Posterior cingulate gyrus (tissue), 11 donors: Measurements from ENCODE around the gene AUTS2.

Experiments used
- DNase-seq, 10 donors: peaks; one replicate each; pipeline versions ENCODE4 v3.0.0 to v3.0.0-alpha.2; 2020 to 2021; ENCODE audit warnings: mixed read lengths in 3 of 10
- intact Hi-C: fragments of 100-400 bp; cut with DNase I; formaldehyde crosslinking; loops from one replicate; pipeline ENCODE4 v1.15.1; 2023

Gene AUTS2

GRCh38 chr7:70439651-70440050, 841.4 kb downstream of the AUTS2 start:
- DNase-seq: no peak

DNA sequence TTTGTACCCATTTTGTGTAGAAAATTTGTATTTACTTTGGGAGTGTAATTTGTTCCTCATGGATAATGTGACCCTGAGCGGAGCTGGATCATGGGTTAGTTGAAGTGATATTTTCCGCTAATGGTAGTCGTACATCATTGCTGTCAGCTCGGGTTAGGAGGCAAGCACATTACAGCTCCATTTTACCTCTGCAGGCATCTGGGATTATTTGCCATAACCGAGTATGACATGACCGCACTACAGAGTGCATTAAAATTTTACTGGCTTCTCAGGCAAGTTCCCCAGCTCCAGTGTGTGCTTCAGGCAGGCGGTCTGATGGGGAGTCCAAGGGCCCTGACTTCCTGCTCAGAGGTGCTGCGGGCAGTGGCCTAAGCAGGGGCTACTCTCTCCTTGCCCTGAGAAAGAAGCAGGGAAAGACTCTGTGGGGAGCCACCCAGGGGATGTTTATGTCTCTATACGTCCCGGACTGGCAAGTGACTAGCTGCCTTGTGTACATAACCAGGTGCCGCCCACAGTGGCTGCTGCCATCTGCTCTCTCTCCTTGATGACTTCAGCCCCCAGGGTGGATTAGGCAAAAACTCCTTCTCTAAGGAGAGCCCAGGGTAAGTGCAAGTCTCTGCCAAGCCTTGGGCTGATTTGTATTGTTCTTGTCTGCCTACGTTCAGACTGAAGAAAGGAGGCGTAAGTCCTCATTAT, 848.3 kb downstream of the AUTS2 start:
- DNase-seq: no peak
- intact Hi-C loops: no loop called here

More at GRCh38 chr7:70439651-70440050, 841.4 kb downstream of the AUTS2 start:
- intact Hi-C loops: no loop called here

DNA sequence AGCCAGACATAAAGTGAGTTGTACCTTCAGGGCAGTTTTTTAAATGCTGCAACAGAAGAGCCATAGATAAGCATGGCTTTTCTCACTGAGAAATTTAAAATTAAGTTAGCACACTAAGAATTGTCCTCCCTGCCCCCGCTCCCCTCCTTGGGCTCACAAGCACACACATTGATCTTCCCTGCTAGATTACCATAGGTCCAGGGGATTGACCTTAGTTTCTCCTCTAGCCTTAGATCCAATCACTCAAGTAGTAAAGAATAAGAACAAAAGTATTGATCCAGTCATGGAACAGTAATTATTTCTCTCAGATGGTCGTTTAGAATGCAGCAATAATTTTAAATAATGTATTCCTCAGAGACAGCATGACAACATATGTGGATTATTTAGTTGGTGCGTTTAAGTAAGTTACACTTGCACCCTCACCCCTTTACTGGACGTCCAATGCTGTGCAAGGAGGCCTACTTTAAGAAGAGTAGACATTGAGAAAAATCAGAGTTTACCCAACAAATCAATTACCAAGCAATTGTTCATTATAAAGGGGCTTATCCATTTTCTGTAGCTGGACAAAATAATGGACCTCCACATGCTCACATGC, 850.1 kb downstream of the AUTS2 start:
- intact Hi-C loops: no loop called here
- DNase-seq: no peak

- intact Hi-C loops: no loop called here
- DNase-seq: no peak
These were observed 852.5 kb downstream of the AUTS2 start for GRCh38 chr7:70450731-70451130.

- DNase-seq: no peak
These were observed 857.6 kb downstream of the AUTS2 start for GRCh38 chr7:70455925-70456324.

DNA sequence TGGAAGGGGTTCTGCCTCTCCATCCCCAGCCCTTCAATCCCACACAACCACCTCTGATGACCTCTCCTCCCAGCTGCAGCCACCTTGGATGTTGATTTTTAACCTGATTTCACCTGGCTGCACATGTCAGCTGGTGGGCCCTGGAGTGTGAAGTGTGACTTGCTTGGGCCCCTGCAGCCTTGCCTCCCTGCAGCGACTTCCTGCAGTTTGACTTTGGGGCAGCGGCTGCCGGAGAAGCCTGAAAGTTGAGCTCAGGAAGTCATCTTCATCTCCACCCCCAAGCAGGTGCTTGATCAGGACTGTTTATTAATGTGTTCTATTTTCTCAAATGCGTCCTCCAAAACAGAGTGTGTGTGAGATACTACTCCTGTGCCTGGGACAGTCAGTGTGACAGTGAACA, 858.4 kb downstream of the AUTS2 start:
- intact Hi-C loops: no loop called here
- DNase-seq: no peak

More at GRCh38 chr7:70455925-70456324, 857.6 kb downstream of the AUTS2 start:
- intact Hi-C loops: no loop called here

- intact Hi-C loops: no loop called here
- DNase-seq: no peak
These were observed 859.2 kb downstream of the AUTS2 start for GRCh38 chr7:70457482-70457881.

GRCh38 chr7:70457883-70458680, 859.8 kb downstream of the AUTS2 start:
- intact Hi-C loops: no loop called here
- DNase-seq: no peak

- intact Hi-C loops: no loop called here
These were observed 860.5 kb downstream of the AUTS2 start for GRCh38 chr7:70458745-70459144.

GRCh38 chr7:70459546-70459945, 861.3 kb downstream of the AUTS2 start:
- intact Hi-C loops: no loop called here
- DNase-seq: no peak

More at GRCh38 chr7:70458745-70459144, 860.5 kb downstream of the AUTS2 start:
- DNase-seq: no peak

GRCh38 chr7:70460071-70460470, 861.8 kb downstream of the AUTS2 start:
- no peak for DNase-seq
- intact Hi-C loops: no loop called here

DNA sequence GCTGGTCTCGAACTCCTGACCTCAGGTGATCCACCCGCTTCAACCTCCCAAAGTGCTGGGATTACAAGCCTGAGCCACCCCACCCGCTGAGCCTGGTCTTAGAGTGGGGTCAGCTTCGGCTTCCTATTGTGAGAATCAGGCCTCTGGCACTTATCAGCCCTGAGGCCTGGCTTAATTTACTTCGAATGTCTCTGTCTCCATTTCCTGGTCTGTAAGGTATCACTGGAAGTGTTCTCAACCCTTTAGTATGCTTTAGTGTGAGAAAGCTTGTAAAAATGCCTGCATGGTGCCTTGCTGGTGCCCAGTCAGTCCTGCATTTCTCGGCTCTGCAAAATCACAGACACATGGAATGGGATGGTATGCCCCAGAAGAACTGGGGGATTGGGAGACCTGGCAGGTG, 862.3 kb downstream of the AUTS2 start:
- intact Hi-C loops: no loop called here
- DNase-seq: no peak

DNA sequence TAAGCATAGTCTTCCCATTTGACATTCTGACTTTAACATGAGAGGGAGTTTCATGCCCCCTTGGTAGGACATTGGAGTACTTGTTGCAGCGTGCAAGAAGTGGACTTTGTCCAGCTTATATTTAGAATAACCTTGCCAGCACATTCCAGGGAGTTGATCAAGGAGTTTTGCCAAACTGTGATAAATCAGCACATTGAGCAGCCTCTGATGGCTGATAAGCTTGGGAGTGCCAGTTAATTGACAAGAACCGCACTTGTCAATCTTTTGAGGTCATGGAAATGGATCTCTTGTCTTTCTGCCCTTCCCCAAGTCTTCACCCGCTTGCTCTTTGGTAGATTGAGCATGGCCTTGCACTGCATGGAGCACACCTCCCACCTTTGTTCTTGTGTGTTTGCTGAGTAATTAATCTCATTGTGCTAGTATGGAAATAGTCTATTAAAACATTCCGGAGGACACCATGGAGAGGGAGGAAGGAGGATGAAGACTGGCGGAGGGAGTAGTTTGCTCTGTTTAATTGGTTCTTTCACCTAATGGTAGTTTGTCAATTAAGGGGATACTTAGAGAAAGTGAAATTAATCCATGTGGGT, 865.2 kb downstream of the AUTS2 start:
- no peak for DNase-seq
- intact Hi-C loops: no loop called here

GRCh38 chr7:70466725-70467364, 868.6 kb downstream of the AUTS2 start:
- DNase-seq: no peak
- intact Hi-C loops: no loop called here

- DNase-seq: no peak
- intact Hi-C loops: no loop called here
These were observed 872.5 kb downstream of the AUTS2 start for GRCh38 chr7:70470746-70471145.

DNA sequence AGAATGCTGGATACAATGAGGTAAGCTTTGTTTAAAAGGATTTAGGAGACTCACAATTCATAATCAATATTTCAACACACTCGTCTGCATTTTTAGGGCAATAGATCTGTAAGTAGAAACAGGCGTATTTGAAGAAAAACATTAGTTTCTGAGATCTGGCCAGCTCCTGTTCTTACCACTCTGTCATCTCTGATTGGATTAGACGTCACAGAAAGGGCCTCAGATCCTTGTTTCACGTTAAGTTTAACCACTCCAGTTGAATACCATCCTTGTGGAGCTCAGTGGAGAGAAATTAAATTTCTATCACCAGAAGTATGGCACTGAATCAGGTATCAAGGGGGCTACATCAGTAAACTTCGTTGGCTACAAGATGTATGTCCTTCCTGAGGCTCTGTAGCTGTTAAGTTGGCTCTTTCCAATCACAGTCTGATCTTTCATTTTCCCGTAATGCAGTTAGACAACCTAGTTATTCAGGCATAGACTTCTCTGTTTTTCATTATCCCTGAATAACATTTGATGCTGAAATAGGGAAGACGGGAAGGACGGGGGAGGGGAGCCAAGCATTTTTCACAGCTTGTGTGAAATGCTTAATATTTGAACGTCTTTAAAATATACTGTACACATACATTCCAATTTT, 874.4 kb downstream of the AUTS2 start:
- no peak for DNase-seq
- intact Hi-C loops: no loop called here

- intact Hi-C loops: no loop called here
- no peak for DNase-seq
These were observed 876.5 kb downstream of the AUTS2 start for GRCh38 chr7:70474639-70475234.

GRCh38 chr7:70477036-70478010, 879.0 kb downstream of the AUTS2 start:
- DNase-seq: no peak
- intact Hi-C loops: no loop called here
